Tibial artery (tissue), 4 donors: ENCODE results near the gene TGM3.

Source experiments
- DNase-seq, 2 donors: peaks; one replicate each; pipeline ENCODE4 v3.0.0-alpha.2; 2019
- H3K27ac ChIP-seq, 2 donors: fragments of 200-600 bp; sonication (generic) in 1 of 2; 1 replicate in 1 of 2; 2 replicates in 1 of 2; pipeline ENCODE4 v1.5.1; 2018 to 2019; ENCODE audit warnings: mild to moderate bottlenecking in 1 of 2
- H3K27me3 ChIP-seq, 2 donors: fragments of 200-600 bp; sonication (generic) in 1 of 2; one replicate each; pipeline versions ENCODE4 v1.5.1 to v1.6.0; 2016 to 2019
- H3K36me3 ChIP-seq, 3 donors: fragments of 200-600 bp; sonication (generic) in 2 of 3; one replicate each; pipeline ENCODE4 v1.5.1; 2016 to 2019; ENCODE audit warnings: mild to moderate bottlenecking in 2 of 3
- H3K4me1 ChIP-seq, 4 donors: fragments of 200-600 bp; sonication (generic) in 2 of 4; 1 replicate in 3 of 4; 2 replicates in 1 of 4; pipeline ENCODE4 v1.5.1; 2016 to 2019
- H3K4me3 ChIP-seq, 2 donors: fragments of 200-600 bp; sonication (generic) in 1 of 2; 1 replicate in 1 of 2; 2 replicates in 1 of 2; pipeline ENCODE4 v1.5.1; 2018 to 2019; ENCODE audit warnings: mild to moderate bottlenecking in 2 of 2
- H3K9me3 ChIP-seq, 3 donors: fragments of 200-600 bp; sonication (generic) in 1 of 3; one replicate each; pipeline ENCODE4 v1.5.1; 2016 to 2019
- intact Hi-C: fragments of 100-400 bp; cut with DNase I; formaldehyde crosslinking; loops from one replicate; pipeline ENCODE4 v1.15.0; 2023; ENCODE audit warnings: low total_unique reads
- TF ChIP-seq, protein P1 (sequence below), 2 experiments: fragments of 200-600 bp in 1 of 2; fragments of 450-650 bp in 1 of 2; IDR thresholded peaks; one replicate each; pipeline ENCODE4 v1.5.1; 2017 to 2019; ENCODE audit warnings: antibody characterized with exemption in 2 of 2, mild to moderate bottlenecking in 1 of 2, moderate library complexity in 1 of 2

The TGM3 gene

GRCh38 chr20:2368621-2369020 lies 72.8 kb downstream of the TGM3 start:
- Histone ChIP-seq H3K36me3 (no peaks in the 10 kb centered on the region), H3K4me1 (no peaks in the 10 kb centered on the region), H3K4me3 (no peak overlapping the region), H3K9me3 (peaks cover 0 to 9% (median 0%) of the 10 kb centered on the region in 3 donors), H3K27ac (no peak overlapping the region), H3K27me3 (no peaks in the 10 kb centered on the region)
- DNase-seq, result no peak
- TF ChIP-seq, protein P1, sequence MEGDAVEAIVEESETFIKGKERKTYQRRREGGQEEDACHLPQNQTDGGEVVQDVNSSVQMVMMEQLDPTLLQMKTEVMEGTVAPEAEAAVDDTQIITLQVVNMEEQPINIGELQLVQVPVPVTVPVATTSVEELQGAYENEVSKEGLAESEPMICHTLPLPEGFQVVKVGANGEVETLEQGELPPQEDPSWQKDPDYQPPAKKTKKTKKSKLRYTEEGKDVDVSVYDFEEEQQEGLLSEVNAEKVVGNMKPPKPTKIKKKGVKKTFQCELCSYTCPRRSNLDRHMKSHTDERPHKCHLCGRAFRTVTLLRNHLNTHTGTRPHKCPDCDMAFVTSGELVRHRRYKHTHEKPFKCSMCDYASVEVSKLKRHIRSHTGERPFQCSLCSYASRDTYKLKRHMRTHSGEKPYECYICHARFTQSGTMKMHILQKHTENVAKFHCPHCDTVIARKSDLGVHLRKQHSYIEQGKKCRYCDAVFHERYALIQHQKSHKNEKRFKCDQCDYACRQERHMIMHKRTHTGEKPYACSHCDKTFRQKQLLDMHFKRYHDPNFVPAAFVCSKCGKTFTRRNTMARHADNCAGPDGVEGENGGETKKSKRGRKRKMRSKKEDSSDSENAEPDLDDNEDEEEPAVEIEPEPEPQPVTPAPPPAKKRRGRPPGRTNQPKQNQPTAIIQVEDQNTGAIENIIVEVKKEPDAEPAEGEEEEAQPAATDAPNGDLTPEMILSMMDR (IDR thresholded peaks at IDR 0.05), result no peak
- intact Hi-C loops, result loop anchor here (10.0 kb wide), 1 partner anchor 1794 kb away; no protein-coding TSS in a partner anchor

GRCh38 chr20:2373098-2373497 lies 77.3 kb downstream of the TGM3 start:
- Histone ChIP-seq H3K27ac (no peak overlapping the region), H3K27me3 (no peaks in the 10 kb centered on the region), H3K4me1 (no peaks in the 10 kb centered on the region), H3K36me3 (no peaks in the 10 kb centered on the region), H3K9me3 (peaks cover 0 to 9% (median 0%) of the 10 kb centered on the region in 3 donors), H3K4me3 (no peak overlapping the region)
- no peak for DNase-seq
- intact Hi-C loops, result no loop called here
- TF ChIP-seq, protein P1 (IDR thresholded peaks at IDR 0.05), result no peak

DNA sequence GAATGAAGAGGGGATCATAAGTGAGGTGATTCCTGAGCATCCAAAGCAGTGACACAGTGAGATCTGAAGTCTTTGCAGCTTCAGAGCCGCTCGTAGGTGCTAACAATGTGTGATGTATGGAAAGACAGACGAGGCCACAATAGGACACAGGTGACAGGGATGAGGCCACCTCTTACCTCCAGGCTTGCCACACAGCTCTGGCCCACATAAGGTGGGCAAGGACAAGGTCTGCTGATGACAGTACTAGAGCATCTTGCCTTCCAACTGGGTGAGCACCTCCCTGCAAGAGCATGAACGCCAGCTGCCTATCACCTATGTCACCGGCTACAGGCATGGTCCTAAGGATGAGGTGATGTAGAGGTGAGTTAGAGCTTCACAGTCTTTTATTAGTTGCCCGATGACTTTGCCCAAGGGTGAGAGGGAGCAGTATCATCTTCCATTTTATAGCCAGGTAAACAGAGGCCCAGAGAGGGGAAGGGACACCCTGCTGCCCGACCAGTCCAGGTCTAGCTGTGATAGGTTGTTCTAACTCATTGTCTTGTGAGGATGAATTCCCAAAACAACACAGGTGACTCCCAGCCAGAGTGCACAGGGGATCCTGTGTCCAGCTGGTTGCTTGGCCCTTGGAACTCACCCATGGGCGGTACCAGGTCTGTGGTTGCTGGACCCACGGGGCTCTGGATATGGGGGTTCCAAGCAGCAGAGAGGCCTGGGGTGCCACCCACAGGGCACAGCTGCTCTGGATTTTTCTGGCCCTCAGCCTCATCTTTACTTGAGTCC lies 78.7 kb downstream of the TGM3 start:
- Histone ChIP-seq H3K36me3 (no peaks in the 10 kb centered on the region), H3K4me1 (no peaks in the 10 kb centered on the region), H3K9me3 (no peaks in the 10 kb centered on the region), H3K4me3 (no peak overlapping the region), H3K27me3 (no peaks in the 10 kb centered on the region), H3K27ac (no peak overlapping the region)
- no peak for DNase-seq
- TF ChIP-seq, protein P1 (IDR thresholded peaks at IDR 0.05), result no peak
- intact Hi-C loops, result no loop called here

- Histone ChIP-seq H3K4me3 (no peak overlapping the region), H3K27me3 (no peaks in the 10 kb centered on the region), H3K36me3 (no peaks in the 10 kb centered on the region), H3K9me3 (no peaks in the 10 kb centered on the region), H3K27ac (no peak overlapping the region), H3K4me1 (no peaks in the 10 kb centered on the region)
- intact Hi-C loops, result no loop called here
- TF ChIP-seq, protein P1 (IDR thresholded peaks at IDR 0.05), result no peak
- DNase-seq, result no peak
These were observed 83.1 kb downstream of the TGM3 start for GRCh38 chr20:2378893-2379292.

DNA sequence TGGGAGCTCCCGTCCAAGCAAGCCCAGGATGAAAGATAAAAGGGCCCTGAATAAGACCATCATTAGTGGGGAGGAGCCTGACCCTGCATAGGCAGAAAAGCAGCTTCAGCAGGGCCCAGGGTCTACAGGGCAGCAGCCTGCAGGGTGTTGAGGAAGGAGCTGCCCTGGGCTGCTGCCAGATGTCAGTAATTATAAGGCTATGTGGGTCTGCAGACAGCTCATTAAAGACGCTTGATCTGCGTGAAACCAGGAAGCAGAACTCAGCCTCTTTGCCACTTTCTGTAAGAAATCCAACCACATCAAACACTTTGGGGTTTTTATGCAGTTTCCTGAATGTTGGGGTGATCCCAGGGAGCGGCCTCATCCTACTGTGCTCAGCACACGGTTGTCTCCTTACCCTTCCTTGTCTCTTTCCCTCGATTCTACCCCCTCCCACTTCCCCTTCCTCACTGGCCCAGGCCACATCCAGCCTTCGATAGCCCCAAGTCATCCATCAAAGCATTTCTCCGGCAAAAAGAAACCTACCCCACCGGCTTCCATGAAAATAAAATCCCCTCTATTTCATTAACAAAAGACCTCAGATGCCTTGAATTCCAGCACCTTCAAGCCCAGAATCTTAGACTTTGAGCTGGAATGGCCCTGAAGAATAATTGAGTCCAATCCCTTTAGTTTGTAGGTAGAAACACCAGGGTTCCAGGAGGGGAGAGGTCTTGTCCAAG lies 83.9 kb downstream of the TGM3 start:
- TF ChIP-seq, protein P1 (IDR thresholded peaks at IDR 0.05), result no peak
- intact Hi-C loops, result no loop called here
- no peak for DNase-seq
- Histone ChIP-seq H3K36me3 (no peaks in the 10 kb centered on the region), H3K27me3 (peaks cover 0 to 2% of the 10 kb centered on the region in 2 donors), H3K4me1 (no peaks in the 10 kb centered on the region), H3K27ac (no peak overlapping the region), H3K4me3 (no peak overlapping the region), H3K9me3 (no peaks in the 10 kb centered on the region)
